Skeletal muscle cell (primary cell): Measurements from ENCODE around the gene PASK.

Experiments
- DNase-seq: peaks from one replicate; pipeline ENCODE4 v3.0.0-alpha.2; 2010; ENCODE audit warnings: low read depth
- H3K4me3 ChIP-seq: 2 replicates; pipeline ENCODE4 v1.5.1; 2011; ENCODE audit warnings: low read depth, mild to moderate bottlenecking, control low read depth, low read length, moderate library complexity

PASK gene

DNA sequence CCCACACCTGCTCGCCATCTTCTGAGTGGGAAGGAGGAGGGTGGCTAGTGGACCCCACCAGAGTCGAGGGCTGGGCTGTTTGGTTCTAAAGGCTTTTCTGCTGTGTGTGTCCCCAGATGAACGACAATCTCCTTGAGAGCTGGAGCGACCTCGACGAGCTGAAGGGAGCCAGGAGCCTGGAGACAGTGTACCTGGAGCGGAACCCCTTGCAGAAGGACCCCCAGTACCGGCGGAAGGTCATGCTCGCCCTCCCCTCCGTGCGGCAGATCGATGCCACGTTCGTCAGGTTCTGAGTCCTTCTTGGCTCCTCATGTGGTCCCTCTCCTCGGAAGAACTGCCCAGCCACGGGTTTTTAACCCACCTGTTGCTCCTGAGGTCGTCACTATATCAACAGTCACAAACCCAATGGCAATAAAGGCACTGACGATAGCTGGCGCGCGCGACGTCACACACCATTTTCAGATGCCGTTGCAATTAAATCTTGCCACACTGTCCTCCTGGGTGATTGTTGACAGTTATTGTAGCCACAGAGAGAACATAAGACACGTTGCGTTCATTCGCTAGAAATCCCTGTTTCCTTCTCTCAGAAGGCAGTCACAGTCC is 33.4 kb upstream of the PASK start:
- no peak overlapping the region for H3K4me3 ChIP-seq
- DNase-seq = no peak

GRCh38 chr2:241182126-241182525 is 32.9 kb upstream of the PASK start:
- no peak overlapping the region for H3K4me3 ChIP-seq
- no peak for DNase-seq

GRCh38 chr2:241180495-241180894 is 31.2 kb upstream of the PASK start:
- no peak overlapping the region for H3K4me3 ChIP-seq
- DNase-seq = no peak

GRCh38 chr2:241179899-241180298 is 30.6 kb upstream of the PASK start:
- no peak overlapping the region for H3K4me3 ChIP-seq
- DNase-seq = no peak

DNA sequence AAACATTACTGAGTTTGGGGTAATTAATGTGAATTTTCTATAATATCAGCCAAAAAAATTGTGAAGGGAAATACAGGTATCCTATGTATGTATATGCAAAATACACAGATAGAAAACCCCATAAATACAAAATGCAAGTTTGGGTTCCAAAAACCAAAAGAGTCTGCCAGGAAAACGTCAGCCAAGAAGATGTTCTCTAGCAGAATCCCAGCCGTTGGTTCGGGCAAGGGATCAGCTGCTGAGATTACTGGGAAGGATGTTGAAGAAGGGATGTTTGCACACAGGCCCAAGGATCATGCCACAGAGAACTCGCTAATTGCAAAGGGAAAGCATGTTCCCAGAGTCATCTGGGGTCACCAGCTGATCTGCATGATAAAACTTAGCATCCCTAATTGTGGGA is 29.7 kb upstream of the PASK start:
- DNase-seq = no peak

DNA sequence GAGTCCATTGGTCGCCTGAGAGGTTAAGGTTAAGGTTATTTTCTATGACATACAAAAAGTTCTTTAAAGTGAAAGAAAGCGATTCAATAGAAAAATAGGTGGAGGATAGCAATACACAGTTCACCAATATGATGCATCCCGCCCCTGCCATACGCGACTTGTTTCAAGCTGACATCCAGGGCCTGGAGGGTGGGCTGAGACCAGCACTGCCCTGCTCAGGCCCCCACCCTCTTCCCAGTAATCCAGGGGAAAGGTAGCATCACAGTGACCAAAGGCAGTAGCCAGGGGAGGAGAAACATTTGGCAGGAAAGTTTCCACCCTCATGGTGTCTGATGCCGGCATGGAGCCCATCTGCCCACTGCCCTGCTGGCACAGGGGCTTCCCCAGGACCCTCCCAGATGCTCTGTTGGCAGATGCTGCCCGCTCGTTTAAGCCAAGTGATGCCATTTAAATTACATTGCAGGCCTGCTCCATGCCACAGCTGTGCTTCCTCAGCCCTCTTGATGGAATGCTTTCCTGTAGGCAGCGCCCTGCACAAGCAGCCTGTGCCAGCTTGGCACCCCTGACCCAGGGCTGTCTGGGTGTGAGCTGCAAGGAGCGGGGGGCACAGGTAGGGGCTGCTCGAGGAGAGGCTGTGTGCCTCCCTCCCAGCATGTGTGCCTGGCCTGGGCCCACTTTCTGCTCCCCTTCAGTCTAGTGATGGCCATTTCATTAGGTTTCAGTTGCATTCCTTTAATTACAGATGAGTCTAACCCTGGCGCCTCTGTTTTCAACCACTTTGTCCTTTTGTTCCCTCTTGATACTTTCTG is 28.5 kb upstream of the PASK start:
- DNase-seq = no peak
- no peak overlapping the region for H3K4me3 ChIP-seq

More for the DNA sequence above, 29.7 kb upstream of the PASK start:
- no peak overlapping the region for H3K4me3 ChIP-seq

DNA sequence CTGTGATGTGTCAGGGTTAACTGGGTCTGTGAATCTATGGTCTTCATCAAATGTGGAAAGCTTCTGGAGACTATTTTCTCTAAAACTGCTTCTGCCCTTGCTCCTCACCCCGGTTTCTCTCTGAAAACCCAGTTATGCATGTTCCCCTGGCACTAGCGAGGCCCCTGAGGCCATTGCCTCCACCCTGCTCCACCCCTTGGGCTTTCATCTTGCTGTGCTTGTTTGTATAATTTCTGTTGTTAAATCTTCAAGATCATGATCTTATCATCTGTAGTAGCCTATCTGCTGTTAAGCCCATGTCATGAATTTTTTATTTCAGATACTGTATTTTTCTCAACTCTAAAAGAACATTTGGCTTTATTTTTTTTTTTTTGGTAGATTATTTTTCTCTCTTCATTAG is 24.3 kb upstream of the PASK start:
- H3K4me3 ChIP-seq = no peak overlapping the region
- no peak for DNase-seq

- no peak for DNase-seq
- no peak overlapping the region for H3K4me3 ChIP-seq
Measured at GRCh38 chr2:241168366-241168765, 19.1 kb upstream of the PASK start.

DNA sequence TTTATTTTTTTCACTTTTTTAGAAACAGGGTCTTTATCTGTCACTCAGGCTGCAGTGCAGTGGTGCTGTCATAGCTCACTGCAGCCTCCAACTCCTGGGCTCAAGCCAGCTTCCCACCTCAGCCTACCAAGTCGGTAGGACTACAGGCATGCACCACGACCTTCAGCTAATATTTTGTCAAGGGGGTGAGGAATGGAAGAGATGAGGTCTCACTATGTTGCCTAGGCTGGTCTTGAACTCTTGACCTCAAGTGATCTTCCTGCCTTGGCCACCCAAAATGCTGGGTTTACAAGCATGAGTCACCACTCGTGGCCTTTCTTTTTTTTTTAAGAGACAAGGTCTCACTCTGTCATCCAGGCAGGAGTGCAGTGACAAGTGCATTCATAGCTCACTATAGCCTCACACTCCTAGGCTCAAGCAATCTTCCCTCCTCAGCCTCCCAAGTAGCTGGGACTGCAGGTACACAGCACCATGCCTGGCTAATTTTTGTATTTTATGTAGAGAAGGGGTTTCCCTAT is 14.4 kb upstream of the PASK start:
- no peak for DNase-seq
- no peak overlapping the region for H3K4me3 ChIP-seq

DNA sequence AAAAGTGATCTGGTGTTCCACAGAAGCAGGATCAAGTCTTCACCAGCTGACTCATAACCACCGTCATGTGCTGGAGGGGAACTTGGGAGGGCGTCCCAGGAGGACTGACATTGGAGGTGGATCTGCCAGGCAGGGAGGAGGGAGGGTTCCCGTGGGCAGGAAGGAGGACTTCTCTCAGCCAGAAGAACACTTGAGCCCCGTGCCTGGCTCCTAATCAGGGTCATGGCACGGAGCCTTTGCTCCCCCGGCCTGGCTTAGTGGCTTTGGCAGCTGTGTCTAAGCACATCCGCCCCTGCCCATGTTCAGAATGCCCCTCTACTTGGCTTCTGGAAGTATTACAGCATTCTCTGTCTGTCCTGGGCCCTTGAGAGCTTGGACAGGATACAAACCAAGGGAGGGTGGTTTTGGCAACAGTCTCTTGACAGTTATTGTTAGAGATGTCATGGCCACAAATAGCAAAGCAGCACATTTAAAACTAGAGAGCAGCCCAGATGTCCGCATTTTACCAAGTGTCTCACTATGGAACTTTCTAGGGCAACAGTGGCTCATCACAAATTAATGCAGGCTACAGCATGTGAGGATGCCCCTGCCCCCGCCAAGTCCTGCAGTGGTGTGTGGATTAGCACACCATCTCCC is 12.5 kb upstream of the PASK start:
- H3K4me3 ChIP-seq = no peak overlapping the region
- peak; percentile 91 for DNase-seq

- DNase-seq = no peak
- no peak overlapping the region for H3K4me3 ChIP-seq
Measured at GRCh38 chr2:241160318-241160717, 11.0 kb upstream of the PASK start.

GRCh38 chr2:241159116-241159515 is 9.8 kb upstream of the PASK start:
- DNase-seq = no peak
- no peak overlapping the region for H3K4me3 ChIP-seq

GRCh38 chr2:241158546-241158900 is 9.3 kb upstream of the PASK start:
- no peak for DNase-seq
- no peak overlapping the region for H3K4me3 ChIP-seq

- no peak overlapping the region for H3K4me3 ChIP-seq
- no peak for DNase-seq
Measured at GRCh38 chr2:241157841-241158545, 8.7 kb upstream of the PASK start.

DNA sequence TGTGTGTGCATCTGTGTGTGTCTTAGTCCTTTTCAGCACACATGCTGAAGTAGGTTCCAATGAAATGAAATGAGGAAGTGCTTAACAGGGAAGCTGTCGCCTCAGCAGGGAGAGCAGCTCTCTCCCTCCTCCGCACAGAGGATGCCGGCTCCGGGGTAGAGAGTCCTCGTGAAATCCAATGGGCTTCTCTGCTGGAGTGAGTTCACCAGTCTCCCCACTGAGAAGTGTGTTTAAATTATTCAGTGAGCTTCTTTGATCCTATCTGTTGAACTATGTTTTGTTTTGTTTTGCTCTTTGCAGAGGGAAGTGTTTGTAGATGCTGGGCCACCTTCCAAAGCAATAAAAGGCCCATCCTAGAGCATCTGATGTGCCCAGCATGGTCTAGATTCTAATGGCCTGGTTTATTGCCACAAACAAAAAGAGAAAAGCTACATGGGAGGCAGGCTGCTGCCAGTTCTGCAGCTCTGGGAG is 7.7 kb upstream of the PASK start:
- no peak overlapping the region for H3K4me3 ChIP-seq

GRCh38 chr2:241155936-241156335 is 6.7 kb upstream of the PASK start:
- H3K4me3 ChIP-seq = no peak overlapping the region
- no peak for DNase-seq

More for the DNA sequence above, 7.7 kb upstream of the PASK start:
- DNase-seq = no peak

DNA sequence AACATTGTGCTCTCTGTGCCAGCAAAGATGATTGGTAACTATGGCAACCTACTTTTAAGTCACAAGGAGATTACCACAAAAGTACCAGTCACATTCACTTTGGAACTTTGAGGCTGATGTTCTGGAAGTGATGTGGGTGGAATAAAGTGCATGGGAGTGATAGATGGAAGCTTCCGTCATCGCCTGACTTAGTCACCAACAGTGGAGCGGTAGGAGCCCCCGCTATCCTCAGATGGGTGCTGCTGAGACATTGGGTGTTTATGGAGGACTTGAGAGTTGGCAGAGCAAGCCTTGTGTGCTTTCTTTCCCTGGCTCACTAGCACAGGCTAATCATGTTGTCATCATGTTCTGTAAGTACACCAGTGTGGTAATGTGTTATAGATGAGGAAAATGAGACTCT is 5.6 kb upstream of the PASK start:
- DNase-seq = peak; percentile 85
- H3K4me3 ChIP-seq = no peak overlapping the region

GRCh38 chr2:241153616-241154015 is 4.3 kb upstream of the PASK start:
- no peak for DNase-seq
- no peak overlapping the region for H3K4me3 ChIP-seq

DNA sequence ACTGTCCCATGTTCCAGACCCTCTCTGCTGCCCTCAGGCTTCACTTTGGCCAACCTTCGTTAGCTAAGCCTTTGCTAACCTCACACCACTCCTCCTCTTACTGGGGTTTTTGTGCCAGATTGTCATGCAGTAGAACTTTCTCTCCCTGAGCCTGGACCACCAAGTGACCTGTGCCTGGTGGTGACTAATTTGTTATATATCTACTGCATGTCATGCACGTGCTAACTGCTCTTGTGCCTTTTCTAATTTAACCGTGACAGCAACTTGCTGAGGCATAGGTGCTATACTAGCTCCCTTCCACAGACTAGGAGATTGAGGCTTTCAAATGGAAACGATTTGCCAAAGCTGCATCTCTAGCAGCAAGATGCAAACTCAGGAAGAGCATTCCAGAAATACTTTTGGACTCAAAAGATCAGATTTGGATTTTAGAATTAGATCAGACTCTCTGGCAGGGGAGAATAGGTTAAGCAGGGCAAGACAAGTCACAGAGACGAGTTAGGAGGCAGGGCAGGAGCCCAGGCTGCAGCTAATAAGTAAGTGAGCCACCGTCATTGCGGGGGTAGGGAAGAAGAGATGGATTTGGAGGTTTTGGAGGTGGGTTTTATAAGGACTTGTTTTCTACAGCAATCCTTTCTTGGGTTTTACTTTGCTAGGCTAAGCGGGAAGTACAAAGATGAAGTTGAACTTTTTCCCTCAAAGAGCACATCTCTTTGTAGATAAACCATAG is 2.8 kb upstream of the PASK start:
- no peak for DNase-seq
- no peak overlapping the region for H3K4me3 ChIP-seq
